IMR-90 (cell line): ENCODE results near the gene ERMARD.

Experiments used
- FOS ChIP-seq: fragments of 150-350 bp; IDR thresholded peaks from 2 replicates; pipeline ENCODE4 v1.6.1; 2016; ENCODE audit warnings: low read depth, low read length
- RAD21 ChIP-seq: IDR thresholded peaks from 2 replicates; pipeline ENCODE4 v1.6.1; 2012; ENCODE audit warnings: low read length, improper control_type of control experiment
- RFX5 ChIP-seq: IDR thresholded peaks from 2 replicates; pipeline ENCODE4 v1.8.0; 2012; ENCODE audit warnings: low read depth, mild to moderate bottlenecking, low read length, moderate library complexity
- TF ChIP-seq, protein P1 (sequence below): conservative IDR thresholded peaks from 2 replicates; pipeline ENCODE4 v1.5.1; 2012; ENCODE audit warnings: mild to moderate bottlenecking, low read depth, low read length, improper control_type of control experiment
- TF ChIP-seq, protein P2 (sequence below): fragments of 150-350 bp; IDR thresholded peaks from 2 replicates; pipeline ENCODE4 v1.6.1; 2016; ENCODE audit warnings: low read depth, mild to moderate bottlenecking, low read length, moderate library complexity, borderline replicate concordance

DNA sequence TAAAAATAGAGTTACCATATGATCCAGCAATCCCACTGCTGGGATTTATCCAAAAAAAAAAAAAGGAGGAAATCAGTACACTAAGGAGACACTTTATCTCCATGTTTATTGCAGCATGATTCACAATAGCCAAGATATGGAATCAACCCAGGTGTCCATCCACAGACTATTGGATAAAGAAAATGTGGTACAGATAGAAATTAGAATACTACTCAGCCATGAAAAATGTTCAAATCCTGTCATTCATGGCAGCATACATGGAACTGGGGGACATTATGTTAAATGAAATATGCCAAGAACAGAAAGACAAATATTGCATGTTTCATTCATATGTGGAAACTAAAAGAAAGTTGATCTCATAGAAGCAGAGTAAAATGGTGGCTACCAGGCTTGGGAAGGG lies 75.3 kb downstream of the ERMARD start:
- TF ChIP-seq, protein P1, sequence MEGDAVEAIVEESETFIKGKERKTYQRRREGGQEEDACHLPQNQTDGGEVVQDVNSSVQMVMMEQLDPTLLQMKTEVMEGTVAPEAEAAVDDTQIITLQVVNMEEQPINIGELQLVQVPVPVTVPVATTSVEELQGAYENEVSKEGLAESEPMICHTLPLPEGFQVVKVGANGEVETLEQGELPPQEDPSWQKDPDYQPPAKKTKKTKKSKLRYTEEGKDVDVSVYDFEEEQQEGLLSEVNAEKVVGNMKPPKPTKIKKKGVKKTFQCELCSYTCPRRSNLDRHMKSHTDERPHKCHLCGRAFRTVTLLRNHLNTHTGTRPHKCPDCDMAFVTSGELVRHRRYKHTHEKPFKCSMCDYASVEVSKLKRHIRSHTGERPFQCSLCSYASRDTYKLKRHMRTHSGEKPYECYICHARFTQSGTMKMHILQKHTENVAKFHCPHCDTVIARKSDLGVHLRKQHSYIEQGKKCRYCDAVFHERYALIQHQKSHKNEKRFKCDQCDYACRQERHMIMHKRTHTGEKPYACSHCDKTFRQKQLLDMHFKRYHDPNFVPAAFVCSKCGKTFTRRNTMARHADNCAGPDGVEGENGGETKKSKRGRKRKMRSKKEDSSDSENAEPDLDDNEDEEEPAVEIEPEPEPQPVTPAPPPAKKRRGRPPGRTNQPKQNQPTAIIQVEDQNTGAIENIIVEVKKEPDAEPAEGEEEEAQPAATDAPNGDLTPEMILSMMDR = no peak
- TF ChIP-seq RAD21 (no peak), FOS (no peak), RFX5 (no peak)
- TF ChIP-seq, protein P2, sequence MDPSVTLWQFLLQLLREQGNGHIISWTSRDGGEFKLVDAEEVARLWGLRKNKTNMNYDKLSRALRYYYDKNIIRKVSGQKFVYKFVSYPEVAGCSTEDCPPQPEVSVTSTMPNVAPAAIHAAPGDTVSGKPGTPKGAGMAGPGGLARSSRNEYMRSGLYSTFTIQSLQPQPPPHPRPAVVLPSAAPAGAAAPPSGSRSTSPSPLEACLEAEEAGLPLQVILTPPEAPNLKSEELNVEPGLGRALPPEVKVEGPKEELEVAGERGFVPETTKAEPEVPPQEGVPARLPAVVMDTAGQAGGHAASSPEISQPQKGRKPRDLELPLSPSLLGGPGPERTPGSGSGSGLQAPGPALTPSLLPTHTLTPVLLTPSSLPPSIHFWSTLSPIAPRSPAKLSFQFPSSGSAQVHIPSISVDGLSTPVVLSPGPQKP = no peak
